H1 (cell line): ENCODE data around the gene NANP.

Experiments
- EGR1 ChIP-seq: IDR thresholded peaks from 2 replicates; pipeline ENCODE4 v1.6.1; 2011; ENCODE audit warnings: low read depth, low read length, borderline replicate concordance
- EZH2 ChIP-seq: fragments of 200-600 bp; sonication (generic); IDR thresholded peaks from 2 replicates; pipeline ENCODE4 v1.7.1; 2012; ENCODE audit warnings: low read depth, mild to moderate bottlenecking, moderate library complexity, low read length, inconsistent platforms; ENCODE audit not compliant: severe bottlenecking
- HDAC2 ChIP-seq, 2 experiments: fragments of 300-600 bp in 1 of 2; sonication (generic) in 1 of 2; IDR thresholded peaks; 2 replicates each; pipeline ENCODE4 v1.6.1; 2011 to 2012; ENCODE audit warnings: low read depth in 2 of 2, low read length in 2 of 2, mild to moderate bottlenecking in 2 of 2, moderate library complexity in 2 of 2, borderline replicate concordance in 1 of 2, inconsistent platforms in 1 of 2
- JUND ChIP-seq: IDR thresholded peaks from 2 replicates; pipeline ENCODE4 v1.6.1; 2011; ENCODE audit warnings: mild to moderate bottlenecking, improper control_type of control experiment, low read length
- NRF1 ChIP-seq: IDR thresholded peaks from 2 replicates; pipeline ENCODE4 v1.6.1; 2011; ENCODE audit warnings: mild to moderate bottlenecking, low read depth, low read length, improper control_type of control experiment
- POLR2A ChIP-seq, 2 experiments: IDR thresholded peaks; 1 replicate in 1 of 2; 2 replicates in 1 of 2; pipeline ENCODE4 v1.6.1; 2011; ENCODE audit warnings: low read depth in 2 of 2, low read length in 2 of 2, mild to moderate bottlenecking in 2 of 2; ENCODE audit errors: control extremely low read depth in 1 of 2
- POLR2AphosphoS5 ChIP-seq: IDR thresholded peaks from 2 replicates; pipeline ENCODE4 v1.6.1; 2011; ENCODE audit warnings: low read depth, low read length
- RNF2 ChIP-seq: fragments of 200-900, 300-1000 bp; sonication (generic); IDR thresholded peaks from 2 replicates; pipeline ENCODE4 v1.7.1; 2016; ENCODE audit warnings: borderline replicate concordance, low read depth, mild to moderate bottlenecking, antibody characterized with exemption, low read length; ENCODE audit not compliant: poor library complexity, severe bottlenecking; ENCODE audit errors: missing control alignments
- TCF12 ChIP-seq: IDR thresholded peaks from 2 replicates; pipeline ENCODE4 v1.6.1; 2011; ENCODE audit warnings: low read depth, mild to moderate bottlenecking, low read length
- TF ChIP-seq, protein P1 (sequence below), 3 experiments: IDR thresholded peaks; 1 replicate in 2 of 3; 2 replicates in 1 of 3; pipeline versions ENCODE4 v1.5.1 to v1.6.1; 2011; ENCODE audit warnings: low read length in 3 of 3, mild to moderate bottlenecking in 3 of 3, inconsistent platforms in 2 of 3, low read depth in 1 of 3, moderate library complexity in 1 of 3; ENCODE audit not compliant: insufficient read depth in 1 of 3; ENCODE audit errors: control extremely low read depth in 1 of 3

DNA sequence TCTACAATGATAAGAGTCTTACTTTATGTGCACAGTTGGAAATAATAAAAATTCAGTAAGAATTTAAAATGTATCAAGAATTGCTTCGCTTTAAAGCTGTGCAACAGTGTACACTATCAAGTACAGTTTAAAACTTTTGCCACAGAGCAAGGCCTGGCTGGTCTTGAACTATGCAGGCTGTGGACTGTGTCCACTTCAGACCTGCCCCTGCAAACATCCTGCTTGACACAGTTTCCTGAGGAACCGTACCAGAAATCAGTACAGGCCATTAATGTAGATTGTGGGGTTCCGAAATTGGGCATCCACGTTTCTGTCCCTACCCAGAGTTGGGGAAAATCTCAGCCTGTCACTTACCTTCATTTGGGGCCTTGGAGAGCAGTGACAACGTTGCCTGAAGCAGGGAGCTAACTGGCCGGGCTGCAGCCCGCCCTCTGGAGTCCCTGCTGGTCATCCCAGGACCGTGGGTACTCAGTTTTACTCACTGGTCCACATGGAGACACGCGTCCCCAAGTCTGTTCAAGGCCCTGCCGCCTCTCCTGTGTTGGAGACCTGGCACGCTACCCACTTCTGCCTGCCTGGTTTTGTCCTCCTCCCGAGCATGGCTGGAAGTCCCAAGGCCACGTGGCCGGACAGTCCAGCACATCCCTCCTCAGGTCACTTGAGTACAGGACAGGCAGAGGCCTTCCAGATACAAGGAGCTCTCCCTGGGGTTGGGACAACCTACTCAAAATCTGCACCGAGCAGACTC, 46.9 kb downstream of the NANP start:
- TF ChIP-seq NRF1 (no peak), TCF12 (no peak), JUND (no peak), RNF2 (no peak), EZH2 (no peak), POLR2A (IDR thresholded peaks at IDR 0.05; ENCODE audit: control extremely low read depth in 1 of 2, low read depth in 2 of 2, low read length in 2 of 2) (no peak), HDAC2 (IDR thresholded peaks at IDR 0.05; ENCODE audit: borderline replicate concordance in 1 of 2, low read depth in 2 of 2, low read length in 2 of 2) (no peak), POLR2AphosphoS5 (no peak), EGR1 (no peak)
- TF ChIP-seq, protein P1, sequence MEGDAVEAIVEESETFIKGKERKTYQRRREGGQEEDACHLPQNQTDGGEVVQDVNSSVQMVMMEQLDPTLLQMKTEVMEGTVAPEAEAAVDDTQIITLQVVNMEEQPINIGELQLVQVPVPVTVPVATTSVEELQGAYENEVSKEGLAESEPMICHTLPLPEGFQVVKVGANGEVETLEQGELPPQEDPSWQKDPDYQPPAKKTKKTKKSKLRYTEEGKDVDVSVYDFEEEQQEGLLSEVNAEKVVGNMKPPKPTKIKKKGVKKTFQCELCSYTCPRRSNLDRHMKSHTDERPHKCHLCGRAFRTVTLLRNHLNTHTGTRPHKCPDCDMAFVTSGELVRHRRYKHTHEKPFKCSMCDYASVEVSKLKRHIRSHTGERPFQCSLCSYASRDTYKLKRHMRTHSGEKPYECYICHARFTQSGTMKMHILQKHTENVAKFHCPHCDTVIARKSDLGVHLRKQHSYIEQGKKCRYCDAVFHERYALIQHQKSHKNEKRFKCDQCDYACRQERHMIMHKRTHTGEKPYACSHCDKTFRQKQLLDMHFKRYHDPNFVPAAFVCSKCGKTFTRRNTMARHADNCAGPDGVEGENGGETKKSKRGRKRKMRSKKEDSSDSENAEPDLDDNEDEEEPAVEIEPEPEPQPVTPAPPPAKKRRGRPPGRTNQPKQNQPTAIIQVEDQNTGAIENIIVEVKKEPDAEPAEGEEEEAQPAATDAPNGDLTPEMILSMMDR (IDR thresholded peaks at IDR 0.05; ENCODE audit: control extremely low read depth in 1 of 3, insufficient read depth in 1 of 3, low read depth in 1 of 3, low read length in 3 of 3), result no peak
